ENCODE results near the gene KCNK17.

DNA sequence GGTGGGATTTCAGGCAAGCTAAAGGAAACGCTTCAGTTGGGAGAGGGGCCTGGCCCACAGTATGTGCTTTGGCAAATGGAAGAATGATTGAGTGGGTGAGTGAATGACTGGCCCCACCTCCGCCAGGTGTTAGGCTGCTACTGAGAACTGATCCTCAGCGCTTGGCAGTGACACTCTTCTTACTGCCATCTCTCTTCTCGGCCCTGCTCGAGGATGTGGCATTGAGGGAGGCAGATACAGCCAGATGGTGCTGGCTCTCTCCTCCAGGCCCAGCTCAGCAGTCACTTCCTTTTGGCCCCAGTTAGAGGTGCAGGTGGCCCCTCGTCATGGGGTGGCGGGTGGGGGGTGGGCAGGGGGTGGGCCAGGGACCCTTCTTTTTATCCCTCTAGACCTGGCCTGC is 46.0 kb downstream of the KCNK17 start:
- TF ChIP-seq, protein P1, sequence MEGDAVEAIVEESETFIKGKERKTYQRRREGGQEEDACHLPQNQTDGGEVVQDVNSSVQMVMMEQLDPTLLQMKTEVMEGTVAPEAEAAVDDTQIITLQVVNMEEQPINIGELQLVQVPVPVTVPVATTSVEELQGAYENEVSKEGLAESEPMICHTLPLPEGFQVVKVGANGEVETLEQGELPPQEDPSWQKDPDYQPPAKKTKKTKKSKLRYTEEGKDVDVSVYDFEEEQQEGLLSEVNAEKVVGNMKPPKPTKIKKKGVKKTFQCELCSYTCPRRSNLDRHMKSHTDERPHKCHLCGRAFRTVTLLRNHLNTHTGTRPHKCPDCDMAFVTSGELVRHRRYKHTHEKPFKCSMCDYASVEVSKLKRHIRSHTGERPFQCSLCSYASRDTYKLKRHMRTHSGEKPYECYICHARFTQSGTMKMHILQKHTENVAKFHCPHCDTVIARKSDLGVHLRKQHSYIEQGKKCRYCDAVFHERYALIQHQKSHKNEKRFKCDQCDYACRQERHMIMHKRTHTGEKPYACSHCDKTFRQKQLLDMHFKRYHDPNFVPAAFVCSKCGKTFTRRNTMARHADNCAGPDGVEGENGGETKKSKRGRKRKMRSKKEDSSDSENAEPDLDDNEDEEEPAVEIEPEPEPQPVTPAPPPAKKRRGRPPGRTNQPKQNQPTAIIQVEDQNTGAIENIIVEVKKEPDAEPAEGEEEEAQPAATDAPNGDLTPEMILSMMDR (IDR thresholded peaks at IDR 0.05; ENCODE audit: insufficient read depth, low read depth, low read length): no peak
- no peak for TF ChIP-seq EZH2 (IDR thresholded peaks at IDR 0.05; ENCODE audit: insufficient read depth, low read length)

All from astrocyte (in vitro differentiated cells and primary cell).